HG03064 (cell line): ENCODE data around the gene FAT4.

Experiments
- ATAC-seq: cut with Tn5 transposase; IDR thresholded peaks from one replicate; pipeline ENCODE4 v1.9.1; 2021; ENCODE audit warnings: low read depth; ENCODE audit not compliant: unreplicated experiment

The FAT4 gene

GRCh38 chr4:125359960-125360634, 45.3 kb downstream of the FAT4 start:
- ATAC-seq: no peak

- no peak for ATAC-seq
These were observed 46.0 kb downstream of the FAT4 start for GRCh38 chr4:125360727-125361126.
